ENCODE measurements around the gene CCDC159.
"Not testable (repeated sequence)": the region's sequence is repeated elsewhere in the genome, so short reads cannot be mapped to it uniquely, and the experiment has no call there.

The CCDC159 gene

GRCh38 chr19:11379269-11379845 lies 33.0 kb downstream of the CCDC159 start:
- not testable (repeated sequence) for H3K36me3 ChIP-seq (ENCODE audit: insufficient read depth, low read length)

GRCh38 chr19:11379857-11380350 lies 33.6 kb downstream of the CCDC159 start:
- H2AFZ ChIP-seq (ENCODE audit: low read depth, low read length) = no peak overlapping the region
- H3K4me1 ChIP-seq (ENCODE audit: insufficient read depth, low read length) = peaks cover 20% of the 10 kb centered on the region
- no peak overlapping the region for H3K4me3 ChIP-seq (ENCODE audit: low read length)
- H3K9me3 ChIP-seq (ENCODE audit: low read length) = no peaks in the 10 kb centered on the region
- peaks cover 13% of the 10 kb centered on the region for H3K27me3 ChIP-seq (ENCODE audit: insufficient read depth, low read length)
- no peaks in the 10 kb centered on the region for H3K36me3 ChIP-seq (ENCODE audit: insufficient read depth, low read length)

More at GRCh38 chr19:11379269-11379845, 33.0 kb downstream of the CCDC159 start:
- H2AFZ ChIP-seq (ENCODE audit: low read depth, low read length); H3K9me3 ChIP-seq (ENCODE audit: low read length); H3K4me3 ChIP-seq (ENCODE audit: low read length): not testable (repeated sequence)
- Histone ChIP-seq H3K4me1 (ENCODE audit: insufficient read depth, low read length) (peaks cover 19% of the 10 kb centered on the region), H3K27me3 (ENCODE audit: insufficient read depth, low read length) (peaks cover 13% of the 10 kb centered on the region)

- Histone ChIP-seq H3K9me3 (ENCODE audit: low read length) (no peaks in the 10 kb centered on the region), H3K4me1 (ENCODE audit: insufficient read depth, low read length) (peaks cover 12% of the 10 kb centered on the region), H3K4me3 (ENCODE audit: low read length) (peak overlapping the region; percentile 61), H3K36me3 (ENCODE audit: insufficient read depth, low read length) (no peaks in the 10 kb centered on the region), H2AFZ (ENCODE audit: low read depth, low read length) (peak overlapping the region; percentile 66), H3K27me3 (ENCODE audit: insufficient read depth, low read length) (peaks cover 13% of the 10 kb centered on the region)
These were observed 34.6 kb downstream of the CCDC159 start for GRCh38 chr19:11380653-11381537.

GRCh38 chr19:11382898-11383705 lies 36.8 kb downstream of the CCDC159 start:
- peaks cover 12% of the 10 kb centered on the region for H3K4me1 ChIP-seq (ENCODE audit: insufficient read depth, low read length)
- no peaks in the 10 kb centered on the region for H3K36me3 ChIP-seq (ENCODE audit: insufficient read depth, low read length)
- H2AFZ ChIP-seq (ENCODE audit: low read depth, low read length) = peak overlapping the region; percentile 19
- peaks cover 13% of the 10 kb centered on the region for H3K27me3 ChIP-seq (ENCODE audit: insufficient read depth, low read length)
- peak overlapping the region; percentile 38 for H3K4me3 ChIP-seq (ENCODE audit: low read length)
- no peaks in the 10 kb centered on the region for H3K9me3 ChIP-seq (ENCODE audit: low read length)

GRCh38 chr19:11383706-11384048 lies 37.4 kb downstream of the CCDC159 start:
- no peaks in the 10 kb centered on the region for H3K36me3 ChIP-seq (ENCODE audit: insufficient read depth, low read length)
- peak overlapping the region; percentile 38 for H3K4me3 ChIP-seq (ENCODE audit: low read length)
- no peaks in the 10 kb centered on the region for H3K9me3 ChIP-seq (ENCODE audit: low read length)
- H3K27me3 ChIP-seq (ENCODE audit: insufficient read depth, low read length) = peaks cover 13% of the 10 kb centered on the region
- peak overlapping the region; percentile 70 for H2AFZ ChIP-seq (ENCODE audit: low read depth, low read length)
- H3K4me1 ChIP-seq (ENCODE audit: insufficient read depth, low read length) = peaks cover 10% of the 10 kb centered on the region

GRCh38 chr19:11384778-11385129 lies 38.4 kb downstream of the CCDC159 start:
- H3K4me1 ChIP-seq (ENCODE audit: insufficient read depth, low read length) = peaks cover 10% of the 10 kb centered on the region
- H3K4me3 ChIP-seq (ENCODE audit: low read length) = no peak overlapping the region
- no peaks in the 10 kb centered on the region for H3K9me3 ChIP-seq (ENCODE audit: low read length)
- H3K36me3 ChIP-seq (ENCODE audit: insufficient read depth, low read length) = no peaks in the 10 kb centered on the region
- peaks cover 13% of the 10 kb centered on the region for H3K27me3 ChIP-seq (ENCODE audit: insufficient read depth, low read length)
- no peak overlapping the region for H2AFZ ChIP-seq (ENCODE audit: low read depth, low read length)

GRCh38 chr19:11387162-11388034 lies 41.1 kb downstream of the CCDC159 start:
- Histone ChIP-seq H2AFZ (ENCODE audit: low read depth, low read length) (no peak overlapping the region), H3K4me3 (ENCODE audit: low read length) (no peak overlapping the region), H3K4me1 (ENCODE audit: insufficient read depth, low read length) (peaks cover 7% of the 10 kb centered on the region), H3K27me3 (ENCODE audit: insufficient read depth, low read length) (peaks cover 13% of the 10 kb centered on the region), H3K36me3 (ENCODE audit: insufficient read depth, low read length) (no peaks in the 10 kb centered on the region), H3K9me3 (ENCODE audit: low read length) (no peaks in the 10 kb centered on the region)

GRCh38 chr19:11390359-11390758 lies 44.0 kb downstream of the CCDC159 start:
- Histone ChIP-seq H3K36me3 (ENCODE audit: insufficient read depth, low read length) (no peaks in the 10 kb centered on the region), H3K4me3 (ENCODE audit: low read length) (no peak overlapping the region), H3K9me3 (ENCODE audit: low read length) (no peaks in the 10 kb centered on the region), H3K27me3 (ENCODE audit: insufficient read depth, low read length) (no peaks in the 10 kb centered on the region), H3K4me1 (ENCODE audit: insufficient read depth, low read length) (no peaks in the 10 kb centered on the region), H2AFZ (ENCODE audit: low read depth, low read length) (no peak overlapping the region)

- Histone ChIP-seq H3K4me1 (ENCODE audit: insufficient read depth, low read length) (no peaks in the 10 kb centered on the region), H3K27me3 (ENCODE audit: insufficient read depth, low read length) (no peaks in the 10 kb centered on the region), H3K36me3 (ENCODE audit: insufficient read depth, low read length) (no peaks in the 10 kb centered on the region)
These were observed 44.8 kb downstream of the CCDC159 start for GRCh38 chr19:11390933-11391680.

GRCh38 chr19:11397089-11397610 lies 50.8 kb downstream of the CCDC159 start:
- Histone ChIP-seq H3K27me3 (ENCODE audit: insufficient read depth, low read length) (no peaks in the 10 kb centered on the region), H3K4me3 (ENCODE audit: low read length) (no peak overlapping the region), H3K36me3 (ENCODE audit: insufficient read depth, low read length) (no peaks in the 10 kb centered on the region), H3K4me1 (ENCODE audit: insufficient read depth, low read length) (no peaks in the 10 kb centered on the region), H3K9me3 (ENCODE audit: low read length) (no peaks in the 10 kb centered on the region), H2AFZ (ENCODE audit: low read depth, low read length) (no peak overlapping the region)

More at GRCh38 chr19:11390933-11391680, 44.8 kb downstream of the CCDC159 start:
- no peaks in the 10 kb centered on the region for H3K9me3 ChIP-seq (ENCODE audit: low read length)
- H2AFZ ChIP-seq (ENCODE audit: low read depth, low read length) = no peak overlapping the region
- no peak overlapping the region for H3K4me3 ChIP-seq (ENCODE audit: low read length)

- no peaks in the 10 kb centered on the region for H3K9me3 ChIP-seq (ENCODE audit: low read length)
- H3K27me3 ChIP-seq (ENCODE audit: insufficient read depth, low read length) = no peaks in the 10 kb centered on the region
- H3K4me3 ChIP-seq (ENCODE audit: low read length) = no peak overlapping the region
- no peak overlapping the region for H2AFZ ChIP-seq (ENCODE audit: low read depth, low read length)
- no peaks in the 10 kb centered on the region for H3K36me3 ChIP-seq (ENCODE audit: insufficient read depth, low read length)
- H3K4me1 ChIP-seq (ENCODE audit: insufficient read depth, low read length) = no peaks in the 10 kb centered on the region
These were observed 53.3 kb downstream of the CCDC159 start for GRCh38 chr19:11399667-11400066.

Data from neuron (in vitro differentiated cells).